Kidney (tissue), 14 donors: Measurements from ENCODE around the gene MYDGF. TPM values are rescaled to one million over a fixed set of nuclear protein-coding genes. Genes with fewer than 3 reads are reported as not detected.

ENCODE experiments used
- DNase-seq, 5 donors: peaks; one replicate each; pipeline ENCODE4 v3.0.0-alpha.2; 2013 to 2020
- FAIRE-seq: peaks from 2 replicates; lab custom pipeline; 2012; peaks lifted over from hg19 to GRCh38; lab: Jason Lieb, UNC
- H3K27ac ChIP-seq, 2 donors: one replicate each; pipeline ENCODE4 v1.7.0; 2013; ENCODE audit warnings: low read depth in 2 of 2, low read length in 2 of 2, inconsistent platforms in 1 of 2
- H3K27me3 ChIP-seq: one replicate; pipeline ENCODE4 v1.7.1; 2013; ENCODE audit warnings: low read length, inconsistent platforms; ENCODE audit not compliant: control insufficient read depth, insufficient read depth
- H3K36me3 ChIP-seq, 3 donors: one replicate each; pipeline versions ENCODE4 v1.7.0 to v1.7.1; 2013; ENCODE audit warnings: low read length in 3 of 3, control low read depth in 1 of 3, inconsistent platforms in 1 of 3; ENCODE audit not compliant: insufficient read depth in 3 of 3, control insufficient read depth in 2 of 3
- H3K4me1 ChIP-seq, 3 donors: one replicate each; pipeline versions ENCODE4 v1.7.0 to v1.7.1; 2013; ENCODE audit warnings: low read length in 3 of 3, inconsistent platforms in 1 of 3, low read depth in 1 of 3; ENCODE audit not compliant: control insufficient read depth in 2 of 3, insufficient read depth in 2 of 3
- H3K4me3 ChIP-seq, 3 donors: one replicate each; pipeline versions ENCODE4 v1.7.0 to v1.8.1; 2013; ENCODE audit warnings: low read length in 3 of 3, control low read depth in 1 of 3, inconsistent platforms in 1 of 3
- H3K9ac ChIP-seq, 3 donors: one replicate each; pipeline versions ENCODE4 v1.7.0 to v1.7.1; 2013; ENCODE audit warnings: low read length in 3 of 3, control low read depth in 1 of 3, inconsistent platforms in 1 of 3
- H3K9me3 ChIP-seq, 3 donors: one replicate each; pipeline versions ENCODE4 v1.7.0 to v1.7.1; 2013; ENCODE audit warnings: low read length in 3 of 3, control low read depth in 1 of 3, inconsistent platforms in 1 of 3; ENCODE audit not compliant: control insufficient read depth in 2 of 3, insufficient read depth in 1 of 3
- CTCF ChIP-seq: IDR thresholded peaks from 3 replicates; pipeline ENCODE4 v1.5.1; 2012; ENCODE audit warnings: mild to moderate bottlenecking, moderate library complexity, borderline replicate concordance; ENCODE audit not compliant: insufficient read depth; ENCODE audit errors: extremely low read depth
- intact Hi-C: fragments of 100-400 bp; cut with DNase I; formaldehyde crosslinking; loops from one replicate; pipeline ENCODE4 v1.11.1; 2022
- polyA plus RNA-seq: library from polyadenylated mRNA; stranded (reverse); fragments of 350-450 nt; fragmentation: Illumina TruSeq; extraction: RNeasy Lipid Tissue Mini Kit (QIAGEN cat#74804); gene quantifications from one replicate; pipeline ENCODE4 v1.2.3, GENCODE V29; 2014; ENCODE audit warnings: low read depth, low replicate concordance; ENCODE audit not compliant: insufficient read depth
- total RNA-seq: library from RNA; stranded (reverse); fragmentation: NEBNext Ultra II Directional; extraction: Animal tissue kit (Norgen Biotek cat#: 25700); gene quantifications from one replicate; pipeline ENCODE4 v1.2.1, GENCODE V29; 2021
- donor health status: control.
- donor health status: control.
- donor health status: control.
- donor health status: control.
- donor health status: control.
- donor health status: DM: yes; HTN: yes; CAD: no.
- donor health status: Normal renal cell carcinoma (clear cell type).

Gene MYDGF
- total and polyA plus RNA-seq, 2 donors from 2014 or later: 75.8 to 85.5 TPM

GRCh38 chr19:4704317-4704673 lies 34.2 kb upstream of the MYDGF start:
- H3K36me3 ChIP-seq: peaks cover 0 to 33% (median 7%) of the 10 kb centered on the region in 3 donors
- intact Hi-C loops: no loop called here
- no peaks in the 10 kb centered on the region for H3K9me3 ChIP-seq
- no peak for TF ChIP-seq CTCF
- H3K4me1 ChIP-seq: no peaks in the 10 kb centered on the region
- H3K27ac ChIP-seq: no peak overlapping the region
- H3K4me3 ChIP-seq: no peak overlapping the region
- H3K9ac ChIP-seq: no peak overlapping the region
- DNase-seq (no peak), FAIRE-seq (no peak)
- no peaks in the 10 kb centered on the region for H3K27me3 ChIP-seq

GRCh38 chr19:4703671-4704316 lies 33.7 kb upstream of the MYDGF start:
- Histone ChIP-seq H3K4me3 (no peak overlapping the region), H3K27me3 (no peaks in the 10 kb centered on the region), H3K9me3 (no peaks in the 10 kb centered on the region), H3K36me3 (peaks cover 0 to 35% (median 7%) of the 10 kb centered on the region in 3 donors), H3K4me1 (no peaks in the 10 kb centered on the region), H3K27ac (no peak overlapping the region), H3K9ac (no peak overlapping the region)
- DNase-seq: peak in 1 of 5 donors; percentile 66
- intact Hi-C loops: no loop called here
- no peak for TF ChIP-seq CTCF
- FAIRE-seq: no peak

- Histone ChIP-seq H3K4me1 (no peaks in the 10 kb centered on the region), H3K4me3 (no peak overlapping the region), H3K36me3 (peaks cover 0 to 41% (median 8%) of the 10 kb centered on the region in 3 donors), H3K27me3 (no peaks in the 10 kb centered on the region), H3K27ac (no peak overlapping the region), H3K9me3 (no peaks in the 10 kb centered on the region), H3K9ac (no peak overlapping the region)
- DNase-seq (peak in 1 of 5 donors; percentile 62), FAIRE-seq (no peak)
- intact Hi-C loops: no loop called here
- no peak for TF ChIP-seq CTCF
These were observed 32.6 kb upstream of the MYDGF start for GRCh38 chr19:4702764-4703163.

GRCh38 chr19:4701557-4701956 lies 31.4 kb upstream of the MYDGF start:
- H3K9me3 ChIP-seq: no peaks in the 10 kb centered on the region
- no peak overlapping the region for H3K27ac ChIP-seq
- intact Hi-C loops: no loop called here
- H3K9ac ChIP-seq: no peak overlapping the region
- no peak for TF ChIP-seq CTCF
- DNase-seq (no peak), FAIRE-seq (no peak)
- no peak overlapping the region for H3K4me3 ChIP-seq
- no peaks in the 10 kb centered on the region for H3K4me1 ChIP-seq
- H3K27me3 ChIP-seq: no peaks in the 10 kb centered on the region
- H3K36me3 ChIP-seq: peaks cover 0 to 45% (median 15%) of the 10 kb centered on the region in 3 donors
